GM23338 (cell line): ENCODE measurements around the gene COLEC12. TPM values are rescaled to one million over a fixed set of nuclear protein-coding genes. Genes with fewer than 3 reads are reported as not detected.

Source experiments
- ATAC-seq: fragments of 200-7000 bp; cut with Tn5 transposase; 3 replicates; pipeline ENCODE4 v1.9.1; 2020
- DNase-seq: peaks from one replicate; pipeline ENCODE4 v3.0.0-alpha.2; 2015; ENCODE audit warnings: low spot score
- H2AFZ ChIP-seq: fragments of 200-600 bp; sonication (generic); 2 replicates; pipeline ENCODE4 v1.8.0; 2016; ENCODE audit warnings: antibody characterized with exemption, mild to moderate bottlenecking, moderate library complexity
- H3F3A ChIP-seq: fragments of 200-600 bp; sonication (generic); replicated peaks from 2 replicates; pipeline ENCODE4 v1.8.0; 2017; ENCODE audit warnings: antibody characterized with exemption, mixed run types, low read depth
- H3K27ac ChIP-seq: fragments of 200-600 bp; sonication (generic); 2 replicates; pipeline ENCODE4 v1.6.1; 2016; ENCODE audit warnings: low read depth
- H3K27me3 ChIP-seq: fragments of 200-600 bp; sonication (generic); 2 replicates; pipeline ENCODE4 v1.8.0; 2016; ENCODE audit warnings: mild to moderate bottlenecking, mixed run types, moderate library complexity; ENCODE audit not compliant: insufficient read depth
- H3K36me3 ChIP-seq: fragments of 200-600 bp; sonication (generic); 2 replicates; pipeline ENCODE4 v1.8.0; 2016; ENCODE audit warnings: mild to moderate bottlenecking; ENCODE audit not compliant: insufficient read depth
- H3K4me1 ChIP-seq: fragments of 200-600 bp; sonication (generic); 2 replicates; pipeline ENCODE4 v1.8.0; 2016; ENCODE audit warnings: mild to moderate bottlenecking, moderate library complexity; ENCODE audit not compliant: insufficient read depth
- H3K4me2 ChIP-seq: fragments of 200-600 bp; sonication (generic); 2 replicates; pipeline ENCODE4 v1.7.1; 2017; ENCODE audit warnings: mixed run types
- H3K4me3 ChIP-seq: fragments of 200-600 bp; sonication (generic); 2 replicates; pipeline ENCODE4 v1.6.1; 2016; ENCODE audit warnings: mixed run types
- H3K79me2 ChIP-seq: fragments of 200-600 bp; sonication (generic); replicated peaks from 2 replicates; pipeline ENCODE4 v1.8.0; 2017; ENCODE audit warnings: mild to moderate bottlenecking; ENCODE audit not compliant: insufficient read depth
- H3K9me2 ChIP-seq: fragments of 200-600 bp; sonication (generic); 2 replicates; pipeline ENCODE4 v1.8.0; 2017; ENCODE audit not compliant: insufficient read depth
- H4K20me1 ChIP-seq: fragments of 200-600 bp; sonication (generic); replicated peaks from 2 replicates; pipeline ENCODE4 v1.8.0; 2017; ENCODE audit warnings: mild to moderate bottlenecking; ENCODE audit not compliant: insufficient read depth
- H3K27ac Mint-ChIP-seq: 2 replicates; pipeline ENCODE4 v1.8.0; 2020; ENCODE audit warnings: inconsistent platforms, mild to moderate bottlenecking, moderate library complexity, mixed read lengths
- H3K27me3 Mint-ChIP-seq: 3 replicates; pipeline ENCODE4 v1.8.0; 2022; ENCODE audit warnings: low read depth, mild to moderate bottlenecking, moderate library complexity, mixed read lengths, inconsistent platforms; ENCODE audit not compliant: insufficient read depth, poor library complexity
- H3K36me3 Mint-ChIP-seq: 3 replicates; pipeline ENCODE4 v1.8.0; 2021; ENCODE audit warnings: low read depth, mild to moderate bottlenecking, inconsistent platforms, moderate library complexity, mixed read lengths
- H3K4me1 Mint-ChIP-seq: 3 replicates; pipeline ENCODE4 v1.8.0; 2020; ENCODE audit warnings: mild to moderate bottlenecking, inconsistent platforms, mixed read lengths
- H3K4me3 Mint-ChIP-seq: 3 replicates; pipeline ENCODE4 v1.8.0; 2021; ENCODE audit warnings: moderate library complexity, mild to moderate bottlenecking, inconsistent platforms, mixed read lengths
- H3K9me3 Mint-ChIP-seq: 3 replicates; pipeline ENCODE4 v1.8.0; 2020; ENCODE audit warnings: moderate library complexity, mild to moderate bottlenecking, inconsistent platforms, mixed read lengths
- CREB1 ChIP-seq: fragments of 250-450 bp; sonication (Bioruptor Pico); IDR thresholded peaks from 2 replicates; pipeline ENCODE4 v1.5.0; 2020; ENCODE audit warnings: low read depth, mild to moderate bottlenecking, moderate library complexity
- JUNB ChIP-seq: IDR thresholded peaks from one replicate; pipeline ENCODE4 v1.6.1; 2016; ENCODE audit warnings: antibody characterized with exemption; ENCODE audit not compliant: unreplicated experiment
- POLR2AphosphoS5 ChIP-seq: IDR thresholded peaks from 2 replicates; pipeline ENCODE4 v1.6.1; 2016; ENCODE audit warnings: antibody characterized with exemption, low read depth
- STAT1 ChIP-seq: IDR thresholded peaks from one replicate; pipeline ENCODE4 v1.6.1; 2016; ENCODE audit warnings: antibody characterized with exemption; ENCODE audit not compliant: unreplicated experiment
- ZNF331 ChIP-seq: fragments of 250-450 bp; sonication (Bioruptor Pico); IDR thresholded peaks from 2 replicates; pipeline ENCODE4 v1.5.0; 2020; ENCODE audit warnings: low read depth, mild to moderate bottlenecking, moderate library complexity
- polyA plus RNA-seq: library from polyadenylated mRNA; unstranded; fragments of >200 nt; fragmentation: Nextera tagmentation; extraction: Ambion mirVana; gene quantifications from 2 replicates; pipeline ENCODE4 v1.2.1, GENCODE V29; 2016
- total RNA-seq: library from RNA; depleted of rRNA; stranded (reverse); fragments of >200 nt; shearing (Covaris generic); gene quantifications from 2 replicates; pipeline ENCODE4 v1.2.3, GENCODE V29; 2014
- TF ChIP-seq, protein P1 (sequence below), 2 experiments: fragments of 200-600 bp in 1 of 2; sonication (generic) in 1 of 2; conservative IDR thresholded peaks; 2 replicates each; pipeline versions ENCODE4 v1.5.1 to v1.6.1; 2016 to 2017; ENCODE audit warnings: antibody characterized with exemption in 2 of 2, low read depth in 2 of 2, mild to moderate bottlenecking in 2 of 2, moderate library complexity in 1 of 2
- TF ChIP-seq, protein P2 (sequence below): IDR thresholded peaks from 2 replicates; pipeline ENCODE4 v1.6.1; 2016; ENCODE audit warnings: antibody characterized with exemption
- TF ChIP-seq, protein P3 (sequence below): IDR thresholded peaks from one replicate; pipeline ENCODE4 v1.6.1; 2018; ENCODE audit warnings: antibody characterized with exemption; ENCODE audit not compliant: unreplicated experiment

COLEC12 gene
- total and polyA plus RNA-seq, 2 experiments from 2014 or later, result 1.1 to 3.2 TPM

DNA sequence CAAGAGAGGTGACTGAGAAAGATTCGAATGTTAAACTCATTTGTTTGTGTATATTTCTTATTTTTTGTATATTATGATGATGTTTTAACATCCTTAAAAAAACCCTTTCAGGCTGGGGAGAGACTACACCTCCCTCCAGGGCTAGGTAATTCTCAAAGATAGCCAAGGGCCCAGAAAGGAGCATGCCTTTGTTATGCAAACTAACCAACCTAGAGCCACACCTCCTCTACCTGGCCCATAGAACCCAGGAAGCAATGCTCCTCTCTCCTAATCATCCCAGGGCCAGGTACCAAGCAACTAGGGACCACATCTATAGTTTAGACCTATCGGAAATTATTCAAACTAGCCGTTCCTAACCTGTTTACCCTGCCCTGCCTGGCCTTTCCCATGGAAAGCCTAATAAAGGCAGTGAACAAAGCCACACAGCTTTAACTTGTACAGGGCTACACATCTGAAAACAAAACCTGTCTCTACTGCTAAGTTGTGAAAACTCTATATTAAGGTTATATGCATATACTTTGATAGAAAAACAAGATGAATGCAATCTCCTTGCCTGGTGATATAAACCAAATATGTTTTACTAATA, 79.7 kb downstream of the COLEC12 start:
- Histone ChIP-seq H4K20me1 (no peaks in the 10 kb centered on the region), H3K4me1 (peaks cover 10% of the 10 kb centered on the region; the same call in 1 of the 2 replicates), H3K27ac (no peak overlapping the region), H2AFZ (no peak overlapping the region), H3K36me3 (no peaks in the 10 kb centered on the region), H3F3A (no peaks in the 10 kb centered on the region), H3K79me2 (no peaks in the 10 kb centered on the region), H3K9me2 (no peaks in the 10 kb centered on the region), H3K27me3 (no peaks in the 10 kb centered on the region), H3K4me3 (no peak overlapping the region), H3K4me2 (no peak overlapping the region)
- Mint-ChIP-seq H3K9me3 (no peaks in the 10 kb centered on the region), H3K36me3 (no peaks in the 10 kb centered on the region), H3K27ac (no peak overlapping the region), H3K4me1 (peaks cover 15% of the 10 kb centered on the region), H3K27me3 (peaks cover 2% of the 10 kb centered on the region), H3K4me3 (no peak overlapping the region; the same call in 2 of the 3 replicates)
- ATAC-seq (peak; percentile 99), DNase-seq (peak; percentile 77)
- TF ChIP-seq, protein P1, sequence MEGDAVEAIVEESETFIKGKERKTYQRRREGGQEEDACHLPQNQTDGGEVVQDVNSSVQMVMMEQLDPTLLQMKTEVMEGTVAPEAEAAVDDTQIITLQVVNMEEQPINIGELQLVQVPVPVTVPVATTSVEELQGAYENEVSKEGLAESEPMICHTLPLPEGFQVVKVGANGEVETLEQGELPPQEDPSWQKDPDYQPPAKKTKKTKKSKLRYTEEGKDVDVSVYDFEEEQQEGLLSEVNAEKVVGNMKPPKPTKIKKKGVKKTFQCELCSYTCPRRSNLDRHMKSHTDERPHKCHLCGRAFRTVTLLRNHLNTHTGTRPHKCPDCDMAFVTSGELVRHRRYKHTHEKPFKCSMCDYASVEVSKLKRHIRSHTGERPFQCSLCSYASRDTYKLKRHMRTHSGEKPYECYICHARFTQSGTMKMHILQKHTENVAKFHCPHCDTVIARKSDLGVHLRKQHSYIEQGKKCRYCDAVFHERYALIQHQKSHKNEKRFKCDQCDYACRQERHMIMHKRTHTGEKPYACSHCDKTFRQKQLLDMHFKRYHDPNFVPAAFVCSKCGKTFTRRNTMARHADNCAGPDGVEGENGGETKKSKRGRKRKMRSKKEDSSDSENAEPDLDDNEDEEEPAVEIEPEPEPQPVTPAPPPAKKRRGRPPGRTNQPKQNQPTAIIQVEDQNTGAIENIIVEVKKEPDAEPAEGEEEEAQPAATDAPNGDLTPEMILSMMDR (conservative IDR thresholded peaks at IDR 0.05; ENCODE audit: low read depth in 2 of 2), result no peak

DNA sequence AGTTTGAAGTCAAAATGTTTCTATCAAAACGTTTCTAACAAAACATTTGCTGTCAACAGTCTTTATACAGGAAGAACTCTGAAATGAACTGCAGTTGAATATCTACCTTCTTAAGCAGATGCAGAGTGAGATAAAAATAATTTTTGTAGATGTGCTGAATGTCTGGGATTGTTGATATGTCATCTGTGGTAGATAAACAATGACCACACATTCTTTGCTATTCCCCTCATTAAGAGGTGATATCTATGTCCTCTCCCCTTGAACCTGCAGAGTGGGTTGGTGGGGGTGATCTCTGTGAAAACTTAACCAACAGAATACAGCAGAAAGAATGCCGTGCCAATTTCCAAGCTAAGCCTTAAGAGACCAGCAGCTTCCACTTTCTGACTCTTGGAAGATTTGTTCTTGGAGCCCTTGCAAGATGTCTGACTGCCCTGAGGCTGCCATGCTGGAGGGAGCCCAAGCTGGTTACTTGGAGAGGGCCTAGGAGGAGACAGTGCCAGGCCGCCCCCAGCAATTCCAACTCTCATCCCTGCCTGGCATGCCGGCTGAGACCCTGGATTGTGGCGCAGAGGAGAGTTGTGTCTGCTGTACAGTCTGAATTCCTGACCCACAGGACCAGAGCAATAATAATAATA, 80.8 kb downstream of the COLEC12 start:
- Histone ChIP-seq H3K4me2 (no peak overlapping the region), H3K4me3 (no peak overlapping the region), H3K9me2 (no peaks in the 10 kb centered on the region), H3K79me2 (no peaks in the 10 kb centered on the region), H3K4me1 (peaks cover 10% of the 10 kb centered on the region; the same call in 1 of the 2 replicates), H3K27me3 (no peaks in the 10 kb centered on the region), H3F3A (no peaks in the 10 kb centered on the region), H2AFZ (no peak overlapping the region), H3K27ac (no peak overlapping the region), H3K36me3 (no peaks in the 10 kb centered on the region), H4K20me1 (no peaks in the 10 kb centered on the region)
- H3K4me3 Mint-ChIP-seq, result no peak overlapping the region
- H3K27ac Mint-ChIP-seq, result no peak overlapping the region; the same call in 1 of the 2 replicates
- no peak for DNase-seq
- H3K36me3 Mint-ChIP-seq, result no peaks in the 10 kb centered on the region
- H3K4me1 Mint-ChIP-seq, result peaks cover 15% of the 10 kb centered on the region
- ATAC-seq, result no peak
- no peaks in the 10 kb centered on the region for H3K9me3 Mint-ChIP-seq
- peaks cover 2% of the 10 kb centered on the region for H3K27me3 Mint-ChIP-seq
- TF ChIP-seq, protein P2, sequence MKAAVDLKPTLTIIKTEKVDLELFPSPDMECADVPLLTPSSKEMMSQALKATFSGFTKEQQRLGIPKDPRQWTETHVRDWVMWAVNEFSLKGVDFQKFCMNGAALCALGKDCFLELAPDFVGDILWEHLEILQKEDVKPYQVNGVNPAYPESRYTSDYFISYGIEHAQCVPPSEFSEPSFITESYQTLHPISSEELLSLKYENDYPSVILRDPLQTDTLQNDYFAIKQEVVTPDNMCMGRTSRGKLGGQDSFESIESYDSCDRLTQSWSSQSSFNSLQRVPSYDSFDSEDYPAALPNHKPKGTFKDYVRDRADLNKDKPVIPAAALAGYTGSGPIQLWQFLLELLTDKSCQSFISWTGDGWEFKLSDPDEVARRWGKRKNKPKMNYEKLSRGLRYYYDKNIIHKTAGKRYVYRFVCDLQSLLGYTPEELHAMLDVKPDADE, result no peak
- TF ChIP-seq, protein P3, sequence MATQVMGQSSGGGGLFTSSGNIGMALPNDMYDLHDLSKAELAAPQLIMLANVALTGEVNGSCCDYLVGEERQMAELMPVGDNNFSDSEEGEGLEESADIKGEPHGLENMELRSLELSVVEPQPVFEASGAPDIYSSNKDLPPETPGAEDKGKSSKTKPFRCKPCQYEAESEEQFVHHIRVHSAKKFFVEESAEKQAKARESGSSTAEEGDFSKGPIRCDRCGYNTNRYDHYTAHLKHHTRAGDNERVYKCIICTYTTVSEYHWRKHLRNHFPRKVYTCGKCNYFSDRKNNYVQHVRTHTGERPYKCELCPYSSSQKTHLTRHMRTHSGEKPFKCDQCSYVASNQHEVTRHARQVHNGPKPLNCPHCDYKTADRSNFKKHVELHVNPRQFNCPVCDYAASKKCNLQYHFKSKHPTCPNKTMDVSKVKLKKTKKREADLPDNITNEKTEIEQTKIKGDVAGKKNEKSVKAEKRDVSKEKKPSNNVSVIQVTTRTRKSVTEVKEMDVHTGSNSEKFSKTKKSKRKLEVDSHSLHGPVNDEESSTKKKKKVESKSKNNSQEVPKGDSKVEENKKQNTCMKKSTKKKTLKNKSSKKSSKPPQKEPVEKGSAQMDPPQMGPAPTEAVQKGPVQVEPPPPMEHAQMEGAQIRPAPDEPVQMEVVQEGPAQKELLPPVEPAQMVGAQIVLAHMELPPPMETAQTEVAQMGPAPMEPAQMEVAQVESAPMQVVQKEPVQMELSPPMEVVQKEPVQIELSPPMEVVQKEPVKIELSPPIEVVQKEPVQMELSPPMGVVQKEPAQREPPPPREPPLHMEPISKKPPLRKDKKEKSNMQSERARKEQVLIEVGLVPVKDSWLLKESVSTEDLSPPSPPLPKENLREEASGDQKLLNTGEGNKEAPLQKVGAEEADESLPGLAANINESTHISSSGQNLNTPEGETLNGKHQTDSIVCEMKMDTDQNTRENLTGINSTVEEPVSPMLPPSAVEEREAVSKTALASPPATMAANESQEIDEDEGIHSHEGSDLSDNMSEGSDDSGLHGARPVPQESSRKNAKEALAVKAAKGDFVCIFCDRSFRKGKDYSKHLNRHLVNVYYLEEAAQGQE, result no peak
- no peak for TF ChIP-seq ZNF331 (CRISPR knock-in tag)
- TF ChIP-seq POLR2AphosphoS5, result no peak
- TF ChIP-seq STAT1, result no peak
- no peak for TF ChIP-seq CREB1
- TF ChIP-seq JUNB, result no peak
- TF ChIP-seq, protein P1 (conservative IDR thresholded peaks at IDR 0.05; ENCODE audit: low read depth in 2 of 2), result no peak
